OCI-LY3 (cell line): ENCODE measurements around the gene ZNF618.

Source experiments
- CTCF ChIP-seq: fragments of 200-600, 300-600 bp; sonication (generic); IDR thresholded peaks from 2 replicates; pipeline ENCODE4 v1.5.1; 2014; ENCODE audit warnings: antibody characterized with exemption, low read length, low read depth
- EZH2phosphoT487 ChIP-seq: fragments of 200-600 bp; shearing (Covaris generic); IDR thresholded peaks from 2 replicates; pipeline ENCODE4 v1.6.1; 2018; ENCODE audit warnings: antibody characterized with exemption, mixed run types, low read depth

GRCh38 chr9:114017741-114018715, 141.9 kb downstream of the ZNF618 start:
- TF ChIP-seq CTCF (no peak), EZH2phosphoT487 (no peak)
